Gastrocnemius medialis (tissue), 4 donors: ENCODE results near the gene HPCAL1. TPM values are rescaled to one million over a fixed set of nuclear protein-coding genes. Genes with fewer than 3 reads are reported as not detected.

Experiments used
- ATAC-seq, 2 donors: fragments of 150-250 bp; one replicate each; pipeline ENCODE4 v1.9.1; 2016
- DNase-seq, 2 donors: peaks; one replicate each; pipeline ENCODE4 v3.0.0-alpha.2; 2019
- H3K27ac ChIP-seq, 4 donors: fragments of 200-600 bp; sonication (generic); 1 replicate in 1 of 4; 2 replicates in 3 of 4; pipeline ENCODE4 v1.5.1; 2016 to 2018; ENCODE audit warnings: mild to moderate bottlenecking in 2 of 4, moderate library complexity in 1 of 4
- H3K27me3 ChIP-seq, 3 donors: fragments of 200-600 bp; sonication (generic) in 2 of 3; 1 replicate in 1 of 3; 2 replicates in 2 of 3; pipeline versions ENCODE4 v1.5.1 to v1.6.0; 2016 to 2019; ENCODE audit warnings: mild to moderate bottlenecking in 1 of 3, moderate library complexity in 1 of 3
- H3K36me3 ChIP-seq, 2 donors: fragments of 200-600 bp; sonication (generic) in 1 of 2; one replicate each; pipeline ENCODE4 v1.5.1; 2017 to 2018
- H3K4me1 ChIP-seq, 2 donors: fragments of 200-600 bp; sonication (generic) in 1 of 2; one replicate each; pipeline ENCODE4 v1.5.1; 2016 to 2017; ENCODE audit warnings: mild to moderate bottlenecking in 2 of 2
- H3K4me3 ChIP-seq, 4 donors: fragments of 200-600 bp; sonication (generic) in 3 of 4; 1 replicate in 1 of 4; 2 replicates in 3 of 4; pipeline ENCODE4 v1.5.1; 2016 to 2019; ENCODE audit warnings: mild to moderate bottlenecking in 2 of 4
- H3K9me3 ChIP-seq, 3 donors: fragments of 200-600 bp; sonication (generic) in 2 of 3; 1 replicate in 1 of 3; 2 replicates in 2 of 3; pipeline ENCODE4 v1.5.1; 2016 to 2019
- POLR2A ChIP-seq, 2 donors: fragments of 450-650 bp; IDR thresholded peaks; one replicate each; pipeline ENCODE4 v1.6.1; 2017; ENCODE audit warnings: antibody characterized with exemption in 2 of 2, mild to moderate bottlenecking in 2 of 2, moderate library complexity in 2 of 2
- in situ Hi-C, 4 donors: fragments of 200-750 bp; cut with MboI; loops; one replicate each; pipeline versions ENCODE4 v1.15.0 to v1.8.0; 2017; ENCODE audit warnings: low sequenced_read_pairs in 4 of 4
- intact Hi-C: fragments of 100-400 bp; cut with DNase I; formaldehyde crosslinking; loops from one replicate; pipeline ENCODE4 v1.15.1; 2023; ENCODE audit warnings: low total_unique reads
- total RNA-seq, 4 donors: library from RNA; depleted of rRNA; stranded (reverse); fragments of >200 nt; gene quantifications; one replicate each; pipeline versions ENCODE4 v1.1.0 to v1.2.3, GENCODE V29; 2016
- TF ChIP-seq, protein P1 (sequence below), 5 experiments: fragments of 450-650 bp in 3 of 5; fragments of 200-600 bp in 2 of 5; sonication (generic) in 2 of 5; IDR thresholded peaks in 4 of 5; conservative IDR thresholded peaks in 1 of 5; 1 replicate in 4 of 5; 2 replicates in 1 of 5; pipeline ENCODE4 v1.5.1; 2016 to 2019; ENCODE audit warnings: antibody characterized with exemption in 5 of 5, mild to moderate bottlenecking in 3 of 5, moderate library complexity in 3 of 5

HPCAL1 gene
- total RNA-seq, 4 donors from 2014 or later = 29.0 to 45.5 (median 34.5) TPM

DNA sequence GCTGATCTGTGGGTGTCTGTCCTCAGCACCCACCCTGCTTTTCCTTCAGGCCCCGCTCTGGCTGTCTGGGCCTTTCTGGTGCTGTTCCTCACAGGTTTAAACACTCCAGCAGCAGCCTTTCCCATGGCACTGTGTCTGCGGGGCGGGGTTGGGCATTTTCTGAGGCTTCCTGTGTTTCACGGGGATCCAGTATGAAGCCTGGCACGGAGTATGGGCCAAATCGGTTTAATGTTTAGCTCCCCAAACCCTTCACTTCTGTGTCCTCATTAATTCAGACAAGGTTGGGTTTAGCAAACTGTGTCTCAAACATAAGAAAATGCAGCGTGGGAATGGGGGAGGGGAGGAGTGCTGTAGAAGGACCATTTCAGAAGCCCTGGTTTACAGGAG, 44.9 kb downstream of the HPCAL1 start:
- no peaks in the 10 kb centered on the region for H3K4me1 ChIP-seq
- H3K27me3 ChIP-seq = no peaks in the 10 kb centered on the region
- TF ChIP-seq, protein P1, sequence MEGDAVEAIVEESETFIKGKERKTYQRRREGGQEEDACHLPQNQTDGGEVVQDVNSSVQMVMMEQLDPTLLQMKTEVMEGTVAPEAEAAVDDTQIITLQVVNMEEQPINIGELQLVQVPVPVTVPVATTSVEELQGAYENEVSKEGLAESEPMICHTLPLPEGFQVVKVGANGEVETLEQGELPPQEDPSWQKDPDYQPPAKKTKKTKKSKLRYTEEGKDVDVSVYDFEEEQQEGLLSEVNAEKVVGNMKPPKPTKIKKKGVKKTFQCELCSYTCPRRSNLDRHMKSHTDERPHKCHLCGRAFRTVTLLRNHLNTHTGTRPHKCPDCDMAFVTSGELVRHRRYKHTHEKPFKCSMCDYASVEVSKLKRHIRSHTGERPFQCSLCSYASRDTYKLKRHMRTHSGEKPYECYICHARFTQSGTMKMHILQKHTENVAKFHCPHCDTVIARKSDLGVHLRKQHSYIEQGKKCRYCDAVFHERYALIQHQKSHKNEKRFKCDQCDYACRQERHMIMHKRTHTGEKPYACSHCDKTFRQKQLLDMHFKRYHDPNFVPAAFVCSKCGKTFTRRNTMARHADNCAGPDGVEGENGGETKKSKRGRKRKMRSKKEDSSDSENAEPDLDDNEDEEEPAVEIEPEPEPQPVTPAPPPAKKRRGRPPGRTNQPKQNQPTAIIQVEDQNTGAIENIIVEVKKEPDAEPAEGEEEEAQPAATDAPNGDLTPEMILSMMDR (IDR thresholded peaks at IDR 0.05 in 4 of 5, conservative IDR thresholded peaks at IDR 0.05 in 1 of 5) = no peak
- no peak for TF ChIP-seq POLR2A (IDR thresholded peaks at IDR 0.05)
- H3K4me3 ChIP-seq = no peak overlapping the region
- intact Hi-C loops (no loop called here), in situ Hi-C loops (no loop called here)
- DNase-seq (no peak), ATAC-seq (no peak)
- peak overlapping the region in 1 of 4 donors; percentile 7 for H3K27ac ChIP-seq
- H3K36me3 ChIP-seq = no peaks in the 10 kb centered on the region
- H3K9me3 ChIP-seq = no peaks in the 10 kb centered on the region

DNA sequence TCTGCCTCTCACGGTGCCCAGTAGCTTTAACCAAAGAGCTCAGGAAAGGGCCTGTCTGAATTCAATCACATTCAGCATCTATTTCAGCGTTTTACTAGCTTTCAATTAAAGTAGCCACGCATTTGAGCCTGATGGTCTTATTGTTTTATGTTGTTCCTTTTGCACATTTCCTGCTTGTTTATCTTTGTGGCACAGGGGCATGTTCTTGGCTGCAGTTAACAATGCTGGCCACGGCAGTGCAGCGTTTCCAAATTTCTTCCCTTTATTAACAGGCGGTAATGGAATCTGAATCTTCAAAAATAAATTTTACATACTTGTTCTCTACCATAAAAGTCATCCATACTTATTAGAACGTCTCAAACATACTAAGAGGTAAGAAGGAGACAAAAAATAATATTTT, 46.2 kb downstream of the HPCAL1 start:
- Histone ChIP-seq H3K36me3 (no peaks in the 10 kb centered on the region), H3K27me3 (no peaks in the 10 kb centered on the region), H3K27ac (no peak overlapping the region), H3K4me3 (no peak overlapping the region), H3K9me3 (no peaks in the 10 kb centered on the region), H3K4me1 (no peaks in the 10 kb centered on the region)
- intact Hi-C loops (no loop called here), in situ Hi-C loops (no loop called here)
- no peak for ATAC-seq
- no peak for DNase-seq
- no peak for TF ChIP-seq POLR2A (IDR thresholded peaks at IDR 0.05)
- TF ChIP-seq, protein P1 (IDR thresholded peaks at IDR 0.05 in 4 of 5, conservative IDR thresholded peaks at IDR 0.05 in 1 of 5) = no peak

DNA sequence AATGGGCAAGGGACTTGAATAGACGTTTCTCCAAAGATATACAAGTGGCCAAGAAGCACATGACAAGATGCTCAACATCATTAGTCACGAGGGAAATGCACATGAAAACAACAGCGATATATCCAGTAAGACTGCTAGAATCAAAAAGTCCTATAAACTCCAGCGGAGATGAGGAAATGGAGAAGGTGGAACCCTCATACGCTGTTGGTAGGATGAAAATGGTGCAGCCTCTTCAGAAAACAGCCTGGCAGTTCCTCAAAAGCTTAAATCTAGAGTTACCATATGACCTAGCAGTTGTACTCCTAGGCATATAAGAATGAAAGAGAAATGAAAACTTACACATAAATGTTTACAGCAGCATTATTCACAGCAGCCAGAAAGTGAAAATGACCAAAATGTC, 48.1 kb downstream of the HPCAL1 start:
- H3K9me3 ChIP-seq = no peaks in the 10 kb centered on the region
- no peak overlapping the region for H3K27ac ChIP-seq
- TF ChIP-seq, protein P1 (IDR thresholded peaks at IDR 0.05 in 4 of 5, conservative IDR thresholded peaks at IDR 0.05 in 1 of 5) = no peak
- TF ChIP-seq POLR2A (IDR thresholded peaks at IDR 0.05) = no peak
- H3K4me1 ChIP-seq = no peaks in the 10 kb centered on the region
- in situ Hi-C loops = no loop called here
- ATAC-seq = no peak
- no peaks in the 10 kb centered on the region for H3K36me3 ChIP-seq
- DNase-seq = no peak
- H3K27me3 ChIP-seq = no peaks in the 10 kb centered on the region
- H3K4me3 ChIP-seq = no peak overlapping the region
- intact Hi-C loops = no loop called here

DNA sequence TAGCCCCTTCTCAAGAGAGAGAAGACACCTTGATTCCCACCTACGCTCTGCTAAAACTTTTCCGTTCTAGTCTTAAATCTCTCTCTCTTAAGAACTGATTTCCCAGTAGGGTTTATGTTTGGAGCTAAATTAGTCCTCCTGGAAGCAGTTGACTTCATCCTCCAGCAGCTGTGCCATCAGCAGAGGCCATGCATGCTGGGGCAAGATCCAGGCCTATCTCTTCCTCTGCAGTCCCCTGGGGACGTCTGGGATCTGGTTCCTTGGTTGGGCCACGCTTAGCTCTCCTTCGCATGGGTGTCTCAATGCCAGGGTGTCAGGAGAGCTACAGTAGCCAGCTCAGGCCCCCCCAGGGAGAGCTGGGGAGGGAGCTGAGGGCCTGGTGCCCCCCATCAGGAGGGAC, 49.7 kb downstream of the HPCAL1 start:
- no peak for ATAC-seq
- in situ Hi-C loops (no loop called here), intact Hi-C loops (no loop called here)
- Histone ChIP-seq H3K9me3 (no peaks in the 10 kb centered on the region), H3K27me3 (no peaks in the 10 kb centered on the region), H3K27ac (no peak overlapping the region), H3K4me1 (no peaks in the 10 kb centered on the region), H3K36me3 (no peaks in the 10 kb centered on the region), H3K4me3 (no peak overlapping the region)
- TF ChIP-seq POLR2A (IDR thresholded peaks at IDR 0.05) = no peak
- TF ChIP-seq, protein P1 (IDR thresholded peaks at IDR 0.05 in 4 of 5, conservative IDR thresholded peaks at IDR 0.05 in 1 of 5) = no peak
- no peak for DNase-seq

DNA sequence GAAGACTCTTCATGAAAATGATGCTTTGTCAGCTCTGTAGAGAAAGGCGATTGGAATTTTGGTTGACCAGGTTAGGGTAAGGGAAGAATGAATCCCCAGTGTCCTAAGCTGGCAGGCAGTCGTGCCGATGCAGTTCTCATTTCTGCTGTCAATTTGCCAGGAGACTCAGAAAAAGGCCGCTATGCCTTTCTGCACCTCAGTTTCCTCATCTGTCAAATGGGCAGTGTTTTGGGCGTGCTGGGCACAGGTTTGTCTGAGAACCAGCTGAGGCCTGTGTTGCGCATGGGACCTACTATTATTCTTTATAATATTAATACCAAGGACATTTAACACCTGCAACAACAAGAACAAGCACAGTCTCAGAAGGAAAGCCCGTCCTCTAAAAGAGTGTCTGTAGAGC, 50.3 kb downstream of the HPCAL1 start:
- ATAC-seq (no peak), DNase-seq (no peak)
- TF ChIP-seq, protein P1 (IDR thresholded peaks at IDR 0.05 in 4 of 5, conservative IDR thresholded peaks at IDR 0.05 in 1 of 5) = no peak
- TF ChIP-seq POLR2A (IDR thresholded peaks at IDR 0.05) = no peak
- in situ Hi-C loops (no loop called here), intact Hi-C loops (no loop called here)
- no peak overlapping the region for H3K4me3 ChIP-seq
- H3K36me3 ChIP-seq = no peaks in the 10 kb centered on the region
- H3K27me3 ChIP-seq = no peaks in the 10 kb centered on the region
- H3K9me3 ChIP-seq = no peaks in the 10 kb centered on the region
- no peak overlapping the region for H3K27ac ChIP-seq
- H3K4me1 ChIP-seq = no peaks in the 10 kb centered on the region
